HEK293 (cell line): ENCODE data around the gene SENP8.

ENCODE experiments used
- GLIS1 ChIP-seq: fragments of 450-650 bp; formaldehyde crosslinking; IDR thresholded peaks from 2 replicates; pipeline ENCODE4 v1.5.1; 2016; ENCODE audit warnings: missing biosample characterization, missing genetic modification characterization
- PRDM1 ChIP-seq: fragments of 450-650 bp; formaldehyde crosslinking; IDR thresholded peaks from 2 replicates; pipeline ENCODE4; 2016; ENCODE audit warnings: missing biosample characterization, missing genetic modification characterization
- YY1 ChIP-seq: fragments of 450-650 bp; formaldehyde crosslinking; IDR thresholded peaks from 2 replicates; pipeline ENCODE4 v1.5.1; 2018; ENCODE audit warnings: missing biosample characterization, missing genetic modification characterization
- ZNF274 ChIP-seq, 2 experiments: fragments of 200-500 bp in 1 of 2; fragments of 450-650 bp in 1 of 2; sonication (Bioruptor generic) in 1 of 2; formaldehyde crosslinking in 1 of 2; IDR thresholded peaks; 2 replicates each; pipeline versions ENCODE4 v1.5.1 to v1.6.1; 2014 to 2016; ENCODE audit warnings: borderline replicate concordance in 1 of 2, inconsistent platforms in 1 of 2, low read length in 1 of 2, missing biosample characterization in 1 of 2, missing genetic modification characterization in 1 of 2
- ZNF707 ChIP-seq: fragments of 450-650 bp; formaldehyde crosslinking; IDR thresholded peaks from 2 replicates; pipeline ENCODE4 v1.5.1; 2016; ENCODE audit warnings: missing biosample characterization, missing genetic modification characterization
- ZNF776 ChIP-seq: fragments of 450-650 bp; formaldehyde crosslinking; IDR thresholded peaks from 2 replicates; pipeline ENCODE4 v1.5.0; 2017; ENCODE audit warnings: missing biosample characterization, missing genetic modification characterization, borderline replicate concordance
- TF ChIP-seq, protein P1 (sequence below): fragments of 450-650 bp; formaldehyde crosslinking; IDR thresholded peaks from 2 replicates; pipeline ENCODE4 v1.5.1; 2016; ENCODE audit warnings: missing biosample characterization, missing genetic modification characterization
- TF ChIP-seq, protein P2 (sequence below): fragments of 450-650 bp; formaldehyde crosslinking; IDR thresholded peaks from 2 replicates; pipeline ENCODE4 v1.5.1; 2016; ENCODE audit warnings: missing biosample characterization, missing genetic modification characterization
- TF ChIP-seq, protein P3 (sequence below): fragments of 450-650 bp; formaldehyde crosslinking; IDR thresholded peaks from 2 replicates; pipeline ENCODE4 v1.5.1; 2016; ENCODE audit warnings: missing biosample characterization, missing genetic modification characterization
- TF ChIP-seq, protein P4 (sequence below): fragments of 450-650 bp; formaldehyde crosslinking; IDR thresholded peaks from 2 replicates; pipeline ENCODE4 v1.5.1; 2016; ENCODE audit warnings: missing biosample characterization, missing genetic modification characterization

DNA sequence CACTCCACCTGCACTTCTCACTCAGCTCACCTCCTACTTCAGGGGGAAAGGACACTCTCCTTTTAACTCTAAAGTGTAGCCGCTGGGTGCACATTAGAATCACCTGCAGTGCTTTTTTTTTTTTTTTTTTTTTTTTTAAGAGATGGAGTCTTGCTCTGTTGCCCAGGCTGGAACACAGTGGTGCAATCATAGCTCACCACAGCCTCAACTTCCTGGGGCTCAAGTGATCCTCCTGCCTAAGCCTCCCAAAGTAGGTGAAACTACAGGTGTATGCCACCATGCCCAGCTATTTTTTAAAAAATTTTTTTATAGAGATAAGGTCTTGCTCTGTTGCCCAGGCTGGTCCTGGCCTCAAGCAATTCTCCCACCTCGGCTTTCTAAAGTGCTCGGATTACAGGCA, 58.5 kb downstream of the SENP8 start:
- TF ChIP-seq PRDM1 (tag by site-specific recombination) (no peak), ZNF274 (IDR thresholded peaks at IDR 0.05; ENCODE audit: low read length) (no peak), ZNF274 (tag by site-specific recombination; IDR thresholded peaks at IDR 0.05; ENCODE audit: borderline replicate concordance) (no peak), YY1 (tag by site-specific recombination) (no peak), ZNF707 (tag by site-specific recombination) (no peak), GLIS1 (tag by site-specific recombination) (no peak), ZNF776 (tag by site-specific recombination) (no peak)
- TF ChIP-seq, protein P1, sequence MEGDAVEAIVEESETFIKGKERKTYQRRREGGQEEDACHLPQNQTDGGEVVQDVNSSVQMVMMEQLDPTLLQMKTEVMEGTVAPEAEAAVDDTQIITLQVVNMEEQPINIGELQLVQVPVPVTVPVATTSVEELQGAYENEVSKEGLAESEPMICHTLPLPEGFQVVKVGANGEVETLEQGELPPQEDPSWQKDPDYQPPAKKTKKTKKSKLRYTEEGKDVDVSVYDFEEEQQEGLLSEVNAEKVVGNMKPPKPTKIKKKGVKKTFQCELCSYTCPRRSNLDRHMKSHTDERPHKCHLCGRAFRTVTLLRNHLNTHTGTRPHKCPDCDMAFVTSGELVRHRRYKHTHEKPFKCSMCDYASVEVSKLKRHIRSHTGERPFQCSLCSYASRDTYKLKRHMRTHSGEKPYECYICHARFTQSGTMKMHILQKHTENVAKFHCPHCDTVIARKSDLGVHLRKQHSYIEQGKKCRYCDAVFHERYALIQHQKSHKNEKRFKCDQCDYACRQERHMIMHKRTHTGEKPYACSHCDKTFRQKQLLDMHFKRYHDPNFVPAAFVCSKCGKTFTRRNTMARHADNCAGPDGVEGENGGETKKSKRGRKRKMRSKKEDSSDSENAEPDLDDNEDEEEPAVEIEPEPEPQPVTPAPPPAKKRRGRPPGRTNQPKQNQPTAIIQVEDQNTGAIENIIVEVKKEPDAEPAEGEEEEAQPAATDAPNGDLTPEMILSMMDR (tag by site-specific recombination) = no peak
- TF ChIP-seq, protein P2, sequence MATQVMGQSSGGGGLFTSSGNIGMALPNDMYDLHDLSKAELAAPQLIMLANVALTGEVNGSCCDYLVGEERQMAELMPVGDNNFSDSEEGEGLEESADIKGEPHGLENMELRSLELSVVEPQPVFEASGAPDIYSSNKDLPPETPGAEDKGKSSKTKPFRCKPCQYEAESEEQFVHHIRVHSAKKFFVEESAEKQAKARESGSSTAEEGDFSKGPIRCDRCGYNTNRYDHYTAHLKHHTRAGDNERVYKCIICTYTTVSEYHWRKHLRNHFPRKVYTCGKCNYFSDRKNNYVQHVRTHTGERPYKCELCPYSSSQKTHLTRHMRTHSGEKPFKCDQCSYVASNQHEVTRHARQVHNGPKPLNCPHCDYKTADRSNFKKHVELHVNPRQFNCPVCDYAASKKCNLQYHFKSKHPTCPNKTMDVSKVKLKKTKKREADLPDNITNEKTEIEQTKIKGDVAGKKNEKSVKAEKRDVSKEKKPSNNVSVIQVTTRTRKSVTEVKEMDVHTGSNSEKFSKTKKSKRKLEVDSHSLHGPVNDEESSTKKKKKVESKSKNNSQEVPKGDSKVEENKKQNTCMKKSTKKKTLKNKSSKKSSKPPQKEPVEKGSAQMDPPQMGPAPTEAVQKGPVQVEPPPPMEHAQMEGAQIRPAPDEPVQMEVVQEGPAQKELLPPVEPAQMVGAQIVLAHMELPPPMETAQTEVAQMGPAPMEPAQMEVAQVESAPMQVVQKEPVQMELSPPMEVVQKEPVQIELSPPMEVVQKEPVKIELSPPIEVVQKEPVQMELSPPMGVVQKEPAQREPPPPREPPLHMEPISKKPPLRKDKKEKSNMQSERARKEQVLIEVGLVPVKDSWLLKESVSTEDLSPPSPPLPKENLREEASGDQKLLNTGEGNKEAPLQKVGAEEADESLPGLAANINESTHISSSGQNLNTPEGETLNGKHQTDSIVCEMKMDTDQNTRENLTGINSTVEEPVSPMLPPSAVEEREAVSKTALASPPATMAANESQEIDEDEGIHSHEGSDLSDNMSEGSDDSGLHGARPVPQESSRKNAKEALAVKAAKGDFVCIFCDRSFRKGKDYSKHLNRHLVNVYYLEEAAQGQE (tag by site-specific recombination) = no peak
- TF ChIP-seq, protein P3, sequence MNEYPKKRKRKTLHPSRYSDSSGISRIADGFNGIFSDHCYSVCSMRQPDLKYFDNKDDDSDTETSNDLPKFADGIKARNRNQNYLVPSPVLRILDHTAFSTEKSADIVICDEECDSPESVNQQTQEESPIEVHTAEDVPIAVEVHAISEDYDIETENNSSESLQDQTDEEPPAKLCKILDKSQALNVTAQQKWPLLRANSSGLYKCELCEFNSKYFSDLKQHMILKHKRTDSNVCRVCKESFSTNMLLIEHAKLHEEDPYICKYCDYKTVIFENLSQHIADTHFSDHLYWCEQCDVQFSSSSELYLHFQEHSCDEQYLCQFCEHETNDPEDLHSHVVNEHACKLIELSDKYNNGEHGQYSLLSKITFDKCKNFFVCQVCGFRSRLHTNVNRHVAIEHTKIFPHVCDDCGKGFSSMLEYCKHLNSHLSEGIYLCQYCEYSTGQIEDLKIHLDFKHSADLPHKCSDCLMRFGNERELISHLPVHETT = no peak
- TF ChIP-seq, protein P4, sequence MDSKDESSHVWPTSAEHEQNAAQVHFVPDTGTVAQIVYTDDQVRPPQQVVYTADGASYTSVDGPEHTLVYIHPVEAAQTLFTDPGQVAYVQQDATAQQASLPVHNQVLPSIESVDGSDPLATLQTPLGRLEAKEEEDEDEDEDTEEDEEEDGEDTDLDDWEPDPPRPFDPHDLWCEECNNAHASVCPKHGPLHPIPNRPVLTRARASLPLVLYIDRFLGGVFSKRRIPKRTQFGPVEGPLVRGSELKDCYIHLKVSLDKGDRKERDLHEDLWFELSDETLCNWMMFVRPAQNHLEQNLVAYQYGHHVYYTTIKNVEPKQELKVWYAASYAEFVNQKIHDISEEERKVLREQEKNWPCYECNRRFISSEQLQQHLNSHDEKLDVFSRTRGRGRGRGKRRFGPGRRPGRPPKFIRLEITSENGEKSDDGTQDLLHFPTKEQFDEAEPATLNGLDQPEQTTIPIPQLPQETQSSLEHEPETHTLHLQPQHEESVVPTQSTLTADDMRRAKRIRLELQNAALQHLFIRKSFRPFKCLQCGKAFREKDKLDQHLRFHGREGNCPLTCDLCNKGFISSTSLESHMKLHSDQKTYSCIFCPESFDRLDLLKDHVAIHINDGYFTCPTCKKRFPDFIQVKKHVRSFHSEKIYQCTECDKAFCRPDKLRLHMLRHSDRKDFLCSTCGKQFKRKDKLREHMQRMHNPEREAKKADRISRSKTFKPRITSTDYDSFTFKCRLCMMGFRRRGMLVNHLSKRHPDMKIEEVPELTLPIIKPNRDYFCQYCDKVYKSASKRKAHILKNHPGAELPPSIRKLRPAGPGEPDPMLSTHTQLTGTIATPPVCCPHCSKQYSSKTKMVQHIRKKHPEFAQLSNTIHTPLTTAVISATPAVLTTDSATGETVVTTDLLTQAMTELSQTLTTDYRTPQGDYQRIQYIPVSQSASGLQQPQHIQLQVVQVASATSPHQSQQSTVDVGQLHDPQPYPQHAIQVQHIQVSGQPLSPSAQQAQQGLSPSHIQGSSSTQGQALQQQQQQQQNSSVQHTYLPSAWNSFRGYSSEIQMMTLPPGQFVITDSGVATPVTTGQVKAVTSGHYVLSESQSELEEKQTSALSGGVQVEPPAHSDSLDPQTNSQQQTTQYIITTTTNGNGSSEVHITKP (tag by site-specific recombination) = no peak
